Fibroblast of pulmonary artery (primary cell): Measurements from ENCODE around the gene KRTAP10-11.
"Not testable (repeated sequence)": the region's sequence is repeated elsewhere in the genome, so short reads cannot be mapped to it uniquely, and the experiment has no call there.

Source experiments
- DNase-seq: peaks from one replicate; pipeline ENCODE4 v3.0.0-alpha.2; 2010; ENCODE audit warnings: low read depth
- H3K4me3 ChIP-seq: replicated peaks from 2 replicates; pipeline ENCODE4 v1.5.1; 2011; ENCODE audit warnings: low read depth, mild to moderate bottlenecking, control low read depth, low read length, moderate library complexity
- TF ChIP-seq, protein P1 (sequence below): IDR thresholded peaks from 2 replicates; pipeline ENCODE4 v1.5.1; 2011; ENCODE audit warnings: mild to moderate bottlenecking, control low read depth, low read length, inconsistent platforms; ENCODE audit errors: missing control alignments

KRTAP10-11 gene

DNA sequence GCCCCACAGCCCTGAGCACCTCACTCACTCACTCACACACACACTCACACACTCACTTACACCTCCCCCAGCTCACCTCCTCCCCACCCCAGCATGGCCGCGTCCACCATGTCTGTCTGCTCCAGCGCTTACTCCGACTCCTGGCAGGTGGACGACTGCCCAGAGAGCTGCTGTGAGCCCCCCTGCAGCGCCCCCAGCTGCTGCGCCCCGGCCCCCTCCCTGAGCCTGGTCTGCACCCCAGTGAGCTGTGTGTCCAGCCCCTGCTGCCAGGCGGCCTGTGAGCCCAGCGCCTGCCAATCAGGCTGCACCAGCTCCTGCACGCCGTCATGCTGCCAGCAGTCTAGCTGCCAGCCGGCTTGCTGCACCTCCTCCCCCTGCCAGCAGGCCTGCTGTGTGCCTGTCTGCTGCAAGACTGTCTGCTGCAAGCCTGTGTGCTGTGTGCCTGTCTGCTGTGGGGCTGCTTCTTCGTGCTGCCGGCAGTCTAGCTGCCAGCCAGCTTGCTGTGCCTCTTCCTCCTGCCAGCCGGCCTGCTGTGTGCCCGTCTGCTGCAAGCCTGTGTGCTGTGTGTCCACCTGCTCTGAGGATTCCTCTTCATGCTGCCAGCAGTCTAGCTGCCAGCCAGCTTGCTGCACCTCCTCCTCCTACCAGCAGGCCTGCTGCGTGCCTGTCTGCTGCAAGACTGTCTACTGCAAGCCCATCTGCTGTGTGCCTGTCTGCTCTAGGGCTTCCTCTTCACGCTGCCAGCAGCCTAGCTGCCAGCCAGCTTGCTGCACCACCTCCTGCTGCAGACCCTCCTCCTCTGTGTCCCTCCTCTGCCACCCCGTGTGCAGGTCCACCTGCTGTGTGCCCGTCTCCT is at the start of gene KRTAP10-11:
TSS of gene KRTAP10-11 (plus strand) at position 49 of the 856 bp plus-strand sequence. CDS start at position 94, 45 bp downstream.
- DNase-seq, H3K4me3 ChIP-seq: not testable (repeated sequence)

- TF ChIP-seq, protein P1, sequence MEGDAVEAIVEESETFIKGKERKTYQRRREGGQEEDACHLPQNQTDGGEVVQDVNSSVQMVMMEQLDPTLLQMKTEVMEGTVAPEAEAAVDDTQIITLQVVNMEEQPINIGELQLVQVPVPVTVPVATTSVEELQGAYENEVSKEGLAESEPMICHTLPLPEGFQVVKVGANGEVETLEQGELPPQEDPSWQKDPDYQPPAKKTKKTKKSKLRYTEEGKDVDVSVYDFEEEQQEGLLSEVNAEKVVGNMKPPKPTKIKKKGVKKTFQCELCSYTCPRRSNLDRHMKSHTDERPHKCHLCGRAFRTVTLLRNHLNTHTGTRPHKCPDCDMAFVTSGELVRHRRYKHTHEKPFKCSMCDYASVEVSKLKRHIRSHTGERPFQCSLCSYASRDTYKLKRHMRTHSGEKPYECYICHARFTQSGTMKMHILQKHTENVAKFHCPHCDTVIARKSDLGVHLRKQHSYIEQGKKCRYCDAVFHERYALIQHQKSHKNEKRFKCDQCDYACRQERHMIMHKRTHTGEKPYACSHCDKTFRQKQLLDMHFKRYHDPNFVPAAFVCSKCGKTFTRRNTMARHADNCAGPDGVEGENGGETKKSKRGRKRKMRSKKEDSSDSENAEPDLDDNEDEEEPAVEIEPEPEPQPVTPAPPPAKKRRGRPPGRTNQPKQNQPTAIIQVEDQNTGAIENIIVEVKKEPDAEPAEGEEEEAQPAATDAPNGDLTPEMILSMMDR = no peak
- no peak for DNase-seq
- no peak overlapping the region for H3K4me3 ChIP-seq
Observed at GRCh38 chr21:44598061-44598460, 48.2 kb upstream of the KRTAP10-11 start.

DNA sequence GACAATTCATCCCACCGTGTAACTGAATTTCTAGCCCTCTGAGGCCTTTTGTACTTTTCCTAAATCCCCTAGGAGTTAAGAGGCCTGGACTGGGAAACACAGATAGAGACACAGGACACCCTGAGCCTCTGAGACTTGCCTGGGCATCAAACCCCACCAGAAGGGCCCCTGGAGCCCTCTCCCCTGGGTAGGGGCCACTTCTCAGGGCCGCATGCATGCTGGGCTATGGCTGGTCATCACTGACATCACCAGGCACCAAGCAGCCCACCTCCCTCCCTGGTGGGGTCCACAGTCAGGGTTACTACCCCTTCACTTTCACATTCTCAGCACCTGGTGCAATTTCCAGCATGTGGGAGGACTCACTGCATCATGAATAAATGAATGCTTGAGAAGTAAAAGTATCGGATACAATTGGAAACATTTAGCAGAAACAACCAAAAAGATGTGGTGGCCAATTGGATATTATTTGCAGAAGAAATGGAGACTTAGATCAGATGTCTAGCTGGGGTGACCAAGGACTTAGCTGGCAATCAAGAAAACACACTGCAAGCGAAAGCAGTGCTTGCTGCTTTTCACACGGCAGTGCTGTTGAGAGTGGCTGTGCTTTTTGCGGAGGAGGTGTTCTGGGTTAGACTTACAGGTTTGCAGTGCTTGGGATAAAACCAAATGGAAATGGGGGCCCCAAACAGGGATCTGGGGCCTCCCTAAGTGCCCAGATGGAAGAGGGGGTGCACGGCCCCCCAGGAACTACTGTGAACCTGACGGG is 46.8 kb upstream of the KRTAP10-11 start:
- TF ChIP-seq, protein P1 = no peak
- no peak overlapping the region for H3K4me3 ChIP-seq

DNA sequence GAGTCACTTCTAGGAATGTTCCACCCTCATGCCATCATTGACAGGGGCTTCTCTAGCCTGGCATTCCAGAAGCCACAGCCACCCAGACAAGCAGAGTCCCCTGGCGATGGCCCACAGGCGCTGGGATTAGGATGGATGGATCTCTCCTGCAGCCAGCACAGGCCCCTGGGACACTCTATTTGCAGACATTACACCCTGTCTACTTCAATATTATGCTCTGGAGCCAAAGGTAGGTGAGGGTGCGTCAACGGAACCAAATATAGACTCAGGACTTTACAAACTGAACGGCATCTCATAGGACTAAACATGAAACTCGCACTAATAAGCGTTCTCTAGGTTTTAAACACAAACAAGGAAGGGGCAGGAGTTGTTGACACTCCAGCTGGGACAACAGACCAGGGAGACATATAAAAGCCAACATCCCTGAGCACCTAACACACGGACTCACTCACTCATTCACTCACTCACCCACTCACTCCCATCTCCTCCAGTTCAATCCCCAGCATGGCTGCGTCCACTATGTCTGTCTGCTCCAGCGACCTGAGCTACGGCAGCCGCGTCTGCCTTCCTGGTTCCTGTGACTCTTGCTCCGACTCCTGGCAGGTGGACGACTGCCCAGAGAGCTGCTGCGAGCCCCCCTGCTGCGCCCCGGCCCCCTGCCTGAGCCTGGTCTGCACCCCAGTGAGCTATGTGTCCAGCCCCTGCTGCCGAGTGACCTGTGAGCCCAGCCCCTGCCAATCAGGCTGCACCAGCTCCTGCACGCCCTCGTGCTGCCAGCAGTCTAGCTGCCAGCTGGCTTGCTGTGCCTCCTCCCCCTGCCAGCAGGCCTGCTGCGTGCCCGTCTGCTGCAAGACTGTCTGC is 45.9 kb upstream of the KRTAP10-11 start, which contains the start of gene KRTAP10-7:
TSS of gene KRTAP10-7 (plus strand) at position 480 of the 861 bp plus-strand sequence. CDS start at position 505, 25 bp downstream.
- not testable (repeated sequence) for H3K4me3 ChIP-seq, DNase-seq

More for the DNA sequence above, 46.8 kb upstream of the KRTAP10-11 start:
- DNase-seq = no peak

- DNase-seq, H3K4me3 ChIP-seq: not testable (repeated sequence)
Observed at GRCh38 chr21:44601091-44601490, 45.1 kb upstream of the KRTAP10-11 start.

DNA sequence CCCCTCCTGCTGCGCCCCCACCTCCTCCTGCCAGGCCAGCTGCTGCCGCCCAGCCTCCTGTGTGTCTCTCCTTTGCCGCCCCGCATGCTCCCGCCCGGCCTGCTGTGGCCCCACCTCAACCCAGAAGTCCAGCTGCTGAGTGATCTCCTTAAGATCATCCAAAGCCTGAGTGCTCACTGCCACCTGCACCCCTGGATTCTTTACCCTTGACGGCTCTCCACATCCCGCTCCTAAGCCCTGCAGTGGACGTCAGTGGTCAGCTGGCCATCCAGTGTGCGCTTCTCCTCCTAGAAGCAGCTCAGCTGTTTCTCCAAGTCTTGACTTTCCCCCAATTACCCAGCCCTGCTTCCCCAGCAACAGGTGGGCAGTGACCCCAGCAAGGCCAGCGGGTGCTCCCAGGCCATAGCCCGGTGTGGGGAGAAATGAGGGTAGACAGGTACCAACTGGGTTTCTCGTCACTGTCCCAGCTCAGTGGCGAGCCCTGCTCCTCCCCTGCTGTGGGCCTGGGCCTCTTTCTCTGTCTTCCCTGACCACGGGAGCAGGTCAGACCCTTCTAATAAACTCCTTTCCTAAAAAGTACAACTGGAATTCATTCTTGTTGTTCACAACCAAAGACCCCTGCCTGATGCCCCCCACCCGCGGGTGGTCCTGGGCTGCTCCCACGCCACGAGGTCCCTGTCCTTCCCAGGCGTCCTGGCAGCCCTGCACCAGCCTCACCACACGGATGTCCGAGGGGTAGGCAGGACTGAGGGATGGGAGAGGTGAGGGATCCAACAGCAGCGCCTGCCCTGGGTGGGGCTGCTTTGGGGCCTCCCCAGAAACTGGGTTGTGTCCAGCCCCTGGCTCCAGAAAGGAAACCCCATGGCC is 44.4 kb upstream of the KRTAP10-11 start:
- TF ChIP-seq, protein P1 = no peak
- no peak for DNase-seq

DNA sequence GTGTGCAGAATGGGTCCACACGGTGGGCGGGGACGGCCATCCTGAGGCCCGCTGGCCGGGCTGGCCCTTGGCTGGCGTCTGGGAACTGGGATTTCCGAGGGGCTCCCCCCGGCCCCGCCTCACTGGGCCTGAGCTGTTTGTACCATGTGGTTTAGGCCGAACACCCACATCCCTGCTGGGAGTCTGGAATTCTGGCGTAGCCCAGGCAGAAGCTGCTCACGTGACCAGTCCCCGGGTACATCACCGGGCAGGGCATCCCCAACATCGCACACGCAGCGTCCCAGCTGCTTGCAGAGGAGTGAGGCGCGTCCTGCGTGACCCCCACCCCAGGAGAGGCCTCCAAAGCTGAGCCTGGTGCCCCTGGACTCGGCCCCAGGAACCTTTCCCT is 43.8 kb upstream of the KRTAP10-11 start:
- H3K4me3 ChIP-seq = no peak overlapping the region
- TF ChIP-seq, protein P1 = no peak
- DNase-seq = no peak

More for the DNA sequence above, 44.4 kb upstream of the KRTAP10-11 start:
- H3K4me3 ChIP-seq = no peak overlapping the region
